KBM-7 (cell line): ENCODE measurements around the gene LAMB4.

ENCODE experiments used
- DNase-seq: peaks from one replicate; pipeline ENCODE4 v3.0.0-alpha.2; 2015
- in situ Hi-C: fragments of 300-500 bp; cut with MboI; formaldehyde crosslinking; loops from 2 replicates; pipeline ENCODE4 v1.14.3; 2020; ENCODE audit warnings: low sequenced_read_pairs, low pct_unique_long_range_greater_than_20kb, mixed read lengths

LAMB4 gene

GRCh38 chr7:108026647-108027046 is 103.5 kb downstream of the LAMB4 start:
- no peak for DNase-seq
- in situ Hi-C loops: no loop called here

GRCh38 chr7:108026116-108026515 is 104.0 kb downstream of the LAMB4 start:
- peak; percentile 15 for DNase-seq
- in situ Hi-C loops: no loop called here

- no peak for DNase-seq
- in situ Hi-C loops: no loop called here
These were observed 105.6 kb downstream of the LAMB4 start for GRCh38 chr7:108024538-108024937.

GRCh38 chr7:108020585-108020984 is 109.6 kb downstream of the LAMB4 start:
- in situ Hi-C loops: no loop called here
- DNase-seq: no peak

- in situ Hi-C loops: no loop called here
- no peak for DNase-seq
These were observed 111.5 kb downstream of the LAMB4 start for GRCh38 chr7:108018668-108019067.

GRCh38 chr7:108017776-108018151 is 112.4 kb downstream of the LAMB4 start:
- DNase-seq: no peak
- in situ Hi-C loops: no loop called here

GRCh38 chr7:108016841-108017775 is 113.1 kb downstream of the LAMB4 start:
- in situ Hi-C loops: no loop called here
- DNase-seq: peak; percentile 33

GRCh38 chr7:108015740-108016139 is 114.4 kb downstream of the LAMB4 start:
- no peak for DNase-seq
- in situ Hi-C loops: no loop called here

- DNase-seq: no peak
- in situ Hi-C loops: no loop called here
These were observed 115.1 kb downstream of the LAMB4 start for GRCh38 chr7:108014747-108015682.

GRCh38 chr7:108014215-108014614 is 115.9 kb downstream of the LAMB4 start:
- DNase-seq: no peak
- in situ Hi-C loops: no loop called here

GRCh38 chr7:108012499-108013430 is 117.4 kb downstream of the LAMB4 start:
- in situ Hi-C loops: no loop called here
- no peak for DNase-seq

GRCh38 chr7:108010377-108010776 is 119.8 kb downstream of the LAMB4 start:
- in situ Hi-C loops: no loop called here

GRCh38 chr7:108009873-108010272 is 120.3 kb downstream of the LAMB4 start:
- DNase-seq: no peak
- in situ Hi-C loops: no loop called here

More at GRCh38 chr7:108010377-108010776, 119.8 kb downstream of the LAMB4 start:
- DNase-seq: no peak

GRCh38 chr7:108008827-108009226 is 121.3 kb downstream of the LAMB4 start:
- in situ Hi-C loops: no loop called here

GRCh38 chr7:108008240-108008639 is 121.9 kb downstream of the LAMB4 start:
- no peak for DNase-seq

More at GRCh38 chr7:108008827-108009226, 121.3 kb downstream of the LAMB4 start:
- DNase-seq: no peak

GRCh38 chr7:108007762-108008161 is 122.4 kb downstream of the LAMB4 start:
- no peak for DNase-seq
- in situ Hi-C loops: no loop called here

More at GRCh38 chr7:108008240-108008639, 121.9 kb downstream of the LAMB4 start:
- in situ Hi-C loops: no loop called here

GRCh38 chr7:108007261-108007660 is 122.9 kb downstream of the LAMB4 start:
- no peak for DNase-seq
- in situ Hi-C loops: no loop called here

GRCh38 chr7:108004220-108005142 is 125.7 kb downstream of the LAMB4 start:
- in situ Hi-C loops: no loop called here
- DNase-seq: no peak
